DOHH2 (cell line): ENCODE measurements around the gene CAPRIN1.

Experiments
- CTCF ChIP-seq: fragments of 200-600 bp; sonication (generic); IDR thresholded peaks from one replicate; pipeline ENCODE4 v1.5.1; 2014; ENCODE audit warnings: antibody characterized with exemption, mild to moderate bottlenecking, low read depth, low read length; ENCODE audit not compliant: poor library complexity, severe bottlenecking
- EZH2phosphoT487 ChIP-seq: fragments of 200-600 bp; sonication (generic); IDR thresholded peaks from 2 replicates; pipeline ENCODE4 v1.6.1; 2017; ENCODE audit warnings: borderline replicate concordance, mild to moderate bottlenecking, antibody characterized with exemption, low read length, moderate library complexity, mixed read lengths

- TF ChIP-seq CTCF (no peak), EZH2phosphoT487 (no peak)
Observed at GRCh38 chr11:34150494-34151151, 99.1 kb downstream of the CAPRIN1 start.
